Motor neuron (in vitro differentiated cells): ENCODE data around the gene TCEANC2. TPM values are rescaled to one million over a fixed set of nuclear protein-coding genes. Genes with fewer than 3 reads are reported as not detected.
"Not testable (repeated sequence)": the region's sequence is repeated elsewhere in the genome, so short reads cannot be mapped to it uniquely, and the experiment has no call there.

Experiments used
- ATAC-seq, 8 experiments: fragments of 200-7000 bp; cut with Tn5 transposase; replicated peaks in 6 of 8; 2 replicates each; pipeline ENCODE4 v1.8.0; 2021; ENCODE audit warnings: mild to moderate bottlenecking in 8 of 8, moderate library complexity in 8 of 8
- H3K27ac ChIP-seq, 2 donors: fragments of 250-450 bp; sonication (Bioruptor Pico); 2 replicates each; pipeline ENCODE4 v1.9.0; 2021; ENCODE audit warnings: antibody characterized with exemption in 2 of 2, mild to moderate bottlenecking in 2 of 2, moderate library complexity in 1 of 2
- H3K4me1 ChIP-seq, 2 donors: fragments of 250-450 bp; sonication (Bioruptor Pico); replicated peaks in 1 of 2; 2 replicates each; pipeline ENCODE4 v1.6.1; 2021; ENCODE audit warnings: antibody characterized with exemption in 2 of 2, mild to moderate bottlenecking in 2 of 2, moderate library complexity in 1 of 2
- H3K4me3 ChIP-seq, 5 donors: fragments of 250-450 bp; sonication (Bioruptor Pico); 2 replicates each; pipeline ENCODE4 v1.9.0; 2021; ENCODE audit warnings: antibody characterized with exemption in 5 of 5, mild to moderate bottlenecking in 5 of 5, moderate library complexity in 4 of 5
- WGBS, 10 experiments: fragments of 450-650 bp; shearing (Covaris generic); methylation state at CpG; one replicate each; pipeline ENCODE4 v1.0.0; 2022; 5-methylcytosine and 5-hydroxymethylcytosine counted together
- in situ Hi-C, 9 experiments: fragments of 400-800 bp; cut with MboI; loops; one replicate each; pipeline ENCODE4 v1.15.0; 2021; ENCODE audit warnings: low sequenced_read_pairs in 9 of 9, low pct_unique_long_range_greater_than_20kb in 2 of 9; ENCODE audit not compliant: unreplicated experiment in 9 of 9
- total RNA-seq, 8 experiments: library from RNA; unstranded; fragments of 300-600 nt; gene quantifications; 2 replicates each; pipeline versions ENCODE4 v1.2.3 to v1.2.4, GENCODE V29; 2022

The TCEANC2 gene
- total RNA-seq, 8 experiments from 2014 or later, result 3.0 to 10.1 (median 7.4) TPM

DNA sequence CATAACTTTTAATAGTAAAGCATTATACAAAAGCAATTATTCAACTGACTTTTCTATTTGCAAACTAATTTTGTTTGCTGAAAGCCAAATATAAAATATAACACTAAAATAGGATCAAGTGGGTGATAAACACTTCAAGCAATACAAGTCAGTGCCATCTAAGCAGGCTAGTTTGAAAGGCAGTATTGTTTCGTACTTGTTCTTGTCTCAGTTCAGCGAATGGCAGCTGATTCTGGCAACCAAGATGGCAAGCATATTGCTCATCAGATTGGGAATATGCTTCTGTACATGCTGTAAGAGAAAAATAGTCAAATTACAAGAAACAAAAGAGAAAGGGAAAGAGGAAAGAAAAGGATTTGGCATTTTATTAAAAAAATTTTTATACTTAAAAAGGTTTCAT, 7.9 kb upstream of the TCEANC2 start:
- H3K27ac ChIP-seq, result no peak overlapping the region
- 83 to 100% (median 94%) methylated on average over 2 of the region's 2 CpGs for WGBS, 10 experiments
- no peak for ATAC-seq
- in situ Hi-C loops, result no loop called here
- H3K4me1 ChIP-seq, result peaks cover 0 to 10% of the 10 kb centered on the region in 2 donors
- no peak overlapping the region for H3K4me3 ChIP-seq

- no peak for ATAC-seq
- Histone ChIP-seq H3K27ac (no peak overlapping the region), H3K4me1 (peaks cover 0 to 19% of the 10 kb centered on the region in 2 donors), H3K4me3 (no peak overlapping the region)
- in situ Hi-C loops, result no loop called here
- WGBS, 10 experiments, result 39 to 95% (median 83%) methylated on average over 5 to 7 of the region's 7 CpGs
Observed at GRCh38 chr1:54046671-54047383, 6.6 kb upstream of the TCEANC2 start.

DNA sequence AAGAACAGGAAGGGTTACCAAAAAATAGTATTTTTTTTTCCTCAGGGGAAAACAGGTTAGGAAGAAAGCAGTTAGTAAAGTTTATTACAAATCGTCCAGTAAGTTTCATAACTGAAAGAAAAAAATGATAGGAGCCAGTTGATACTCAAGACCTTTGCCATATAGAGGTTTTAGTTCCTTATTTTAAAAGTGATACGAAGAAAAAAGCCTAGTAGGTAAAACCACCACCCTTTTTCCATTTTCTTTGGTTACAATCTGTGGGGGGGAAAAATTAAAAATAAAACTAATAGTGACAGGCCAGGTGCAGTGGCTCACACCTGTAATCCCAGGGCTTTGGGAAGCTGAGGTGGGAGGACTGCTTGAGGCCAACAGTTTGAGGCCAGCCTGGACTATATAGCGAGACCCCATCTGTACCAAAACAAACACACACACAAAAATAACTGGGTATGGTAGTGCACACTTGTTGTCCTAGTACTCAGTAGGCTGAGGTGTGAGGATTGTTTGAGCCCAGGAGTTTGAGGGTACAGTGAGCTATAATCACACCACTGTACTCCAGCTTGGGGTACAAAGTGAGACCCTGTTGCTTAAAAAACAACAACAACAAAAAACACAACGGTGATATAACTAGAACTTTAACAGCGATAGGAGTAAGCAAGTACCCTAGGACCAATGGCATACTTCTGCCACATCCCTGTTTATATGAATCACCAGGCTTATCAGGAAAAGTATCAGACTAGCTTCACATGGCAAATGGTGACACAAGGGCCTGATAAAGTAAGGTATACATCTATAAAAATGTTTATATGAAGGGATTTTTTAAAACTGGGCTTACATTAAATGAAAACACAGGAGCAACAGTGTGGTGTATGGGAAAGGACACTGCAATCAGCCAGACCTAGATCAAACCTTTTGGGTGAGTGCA, 5.8 kb upstream of the TCEANC2 start:
- ATAC-seq, result no peak
- WGBS, 10 experiments, result 67 to 94% (median 79%) methylated on average over 2 to 5 of the region's 5 CpGs

DNA sequence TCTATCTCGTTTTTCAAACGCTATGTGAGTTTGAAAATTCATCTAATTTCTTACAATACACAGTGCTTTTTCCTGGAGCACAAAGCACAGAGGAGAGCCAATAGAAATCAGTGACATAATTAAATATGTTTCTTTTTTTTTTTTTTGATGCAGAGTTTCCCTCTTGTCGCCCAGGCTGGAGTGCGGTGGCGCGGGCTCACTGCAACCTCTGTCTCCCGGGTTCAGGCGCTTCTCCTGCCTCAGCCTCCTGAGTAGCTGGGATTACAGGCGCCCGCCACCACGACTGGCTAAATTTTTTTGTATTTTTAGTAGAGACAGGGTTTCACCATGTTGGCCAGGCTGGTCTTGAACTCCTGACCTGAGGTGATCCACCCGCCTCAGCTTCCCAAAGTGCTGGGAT, 3.0 kb upstream of the TCEANC2 start:
- in situ Hi-C loops, result loop anchor here in 6 of 9 experiments (25.0 kb wide), 3 partner anchors 437 to 762 kb away; partner anchors contain the start of gene TTC22 (in 3 of the 6)

More for the DNA sequence above, 5.8 kb upstream of the TCEANC2 start:
- no peak overlapping the region for H3K4me3 ChIP-seq
- in situ Hi-C loops, result no loop called here
- peaks cover 0 to 19% of the 10 kb centered on the region in 2 donors for H3K4me1 ChIP-seq
- no peak overlapping the region for H3K27ac ChIP-seq

DNA sequence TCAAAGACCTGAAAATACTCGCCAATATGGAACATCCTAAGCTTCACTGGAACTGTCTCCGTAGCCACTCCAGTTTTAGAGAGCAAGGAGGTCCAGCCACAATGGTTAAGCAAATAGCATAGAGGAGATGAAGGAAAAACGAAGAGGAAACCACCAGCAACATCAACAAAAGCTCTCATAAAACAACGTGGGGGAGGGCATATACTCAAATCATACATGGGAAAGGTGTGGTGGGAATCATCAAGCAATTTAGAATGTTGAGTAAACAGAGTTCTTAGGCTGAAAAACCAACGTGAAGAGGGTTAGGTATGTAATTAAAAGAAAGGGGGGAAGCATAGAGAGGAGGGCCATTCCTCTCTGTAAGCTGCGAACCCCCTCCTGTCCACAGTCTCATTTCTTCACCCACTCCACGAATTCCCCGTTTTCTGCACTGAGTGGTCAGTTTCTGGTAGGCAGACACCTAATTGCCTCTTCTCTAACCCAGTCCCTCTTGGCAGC, 1.4 kb upstream of the TCEANC2 start:
- peaks cover 7 to 27% of the 10 kb centered on the region in 2 donors for H3K4me1 ChIP-seq
- H3K27ac ChIP-seq, result peak overlapping the region; percentile 79 to 90
- 0 to 7% (median 3%) methylated on average over 4 to 8 of the region's 8 CpGs for WGBS, 10 experiments
- peak overlapping the region; percentile 60 to 89 (median 76) for H3K4me3 ChIP-seq
- in situ Hi-C loops, result loop anchor here in 6 of 9 experiments (25.0 kb wide), 3 partner anchors 435 to 760 kb away; partner anchors contain the start of gene TTC22 (in 3 of the 6)
- ATAC-seq, result no peak

More for the DNA sequence above, 3.0 kb upstream of the TCEANC2 start:
- WGBS, 10 experiments, result 70 to 100% (median 98%) methylated on average over 3 to 12 of the region's 12 CpGs; no CpG with 5 or more reads in 1 of the 10 experiments
- not testable (repeated sequence) for ATAC-seq, H3K27ac ChIP-seq, H3K4me3 ChIP-seq
- H3K4me1 ChIP-seq, result peaks cover 7 to 27% of the 10 kb centered on the region in 2 donors

GRCh38 chr1:54052431-54052933, 926 bp upstream of the TCEANC2 start:
- peak overlapping the region; percentile 60 to 89 (median 76) for H3K4me3 ChIP-seq
- 0 to 2% (median 0%) methylated on average over 3 to 20 of the region's 23 CpGs; no CpG with 5 or more reads in 2 of the 10 experiments for WGBS, 10 experiments
- H3K4me1 ChIP-seq, result peaks cover 7 to 24% of the 10 kb centered on the region in 2 donors
- peak; percentile 22 to 46 (median 34) for ATAC-seq
- in situ Hi-C loops, result loop anchor here in 6 of 9 experiments (25.0 kb wide), 3 partner anchors 435 to 760 kb away; partner anchors contain the start of gene TTC22 (in 3 of the 6)
- H3K27ac ChIP-seq, result peak overlapping the region; percentile 79 to 90

- ATAC-seq, result peak in 3 of 8 experiments; percentile 0 to 4 (median 3)
- H3K27ac ChIP-seq, result peak overlapping the region; percentile 10 to 38
- in situ Hi-C loops, result loop anchor here in 6 of 9 experiments (25.0 kb wide), 3 partner anchors 433 to 758 kb away; partner anchors contain the start of gene TTC22 (in 3 of the 6)
- WGBS, 10 experiments, result 0 to 35% (median 17%) methylated on average over 2 to 17 of the region's 21 CpGs
- peaks cover 7 to 24% of the 10 kb centered on the region in 2 donors for H3K4me1 ChIP-seq
- H3K4me3 ChIP-seq, result peak overlapping the region; percentile 60 to 89 (median 76)
Observed at GRCh38 chr1:54053745-54054437, 483 bp downstream of the TCEANC2 start.

- Histone ChIP-seq H3K27ac (no peak overlapping the region), H3K4me1 (peaks cover 7 to 20% of the 10 kb centered on the region in 2 donors), H3K4me3 (peak overlapping the region; percentile 60 to 89 (median 76))
- in situ Hi-C loops, result loop anchor here in 6 of 9 experiments (25.0 kb wide), 3 partner anchors 433 to 758 kb away; partner anchors contain the start of gene TTC22 (in 3 of the 6)
- 8 to 100% (median 60%) methylated on average over 1 to 5 of the region's 5 CpGs; no CpG with 5 or more reads in 1 of the 10 experiments for WGBS, 10 experiments
- ATAC-seq, result no peak
Observed at GRCh38 chr1:54054438-54054749, 986 bp downstream of the TCEANC2 start.

DNA sequence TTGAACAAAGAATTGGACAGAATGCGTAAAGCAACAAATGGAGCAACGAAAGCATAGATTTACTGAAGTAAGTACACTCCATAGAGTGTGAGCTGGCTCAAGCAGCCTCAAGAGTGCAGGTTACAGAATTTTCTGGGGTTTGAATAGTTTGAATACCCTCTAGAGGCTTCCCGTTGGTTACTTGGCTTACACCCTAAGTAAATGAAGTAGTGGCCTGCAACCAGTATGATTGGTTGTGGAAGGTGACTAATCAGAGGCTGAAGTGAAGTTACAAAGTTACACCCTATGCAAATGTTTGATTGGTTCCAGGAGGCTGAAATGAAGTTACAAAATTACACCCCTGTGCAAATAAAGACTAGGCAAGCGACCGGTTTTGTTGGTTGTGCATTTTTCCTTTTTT, 10.9 kb downstream of the TCEANC2 start:
- 67 to 100% (median 86%) methylated on average over 2 to 5 of the region's 5 CpGs for WGBS, 10 experiments
- in situ Hi-C loops, result loop anchor here in 6 of 9 experiments (25.0 kb wide), 3 partner anchors 423 to 748 kb away; partner anchors contain the start of gene TTC22 (in 3 of the 6)
- peak in 3 of 8 experiments; percentile 43 to 85 (median 82) for ATAC-seq

GRCh38 chr1:54069791-54070170, 16.4 kb downstream of the TCEANC2 start:
- Histone ChIP-seq H3K4me1 (peaks cover 4 to 13% of the 10 kb centered on the region in 2 donors), H3K4me3 (no peak overlapping the region), H3K27ac (peak overlapping the region in 1 of 2 donors; percentile 24)
- 0 to 33% (median 20%) methylated on average over 1 of the region's 1 CpG; no CpG with 5 or more reads in 3 of the 10 experiments for WGBS, 10 experiments
- ATAC-seq, result peak; percentile 61 to 94 (median 80)
- in situ Hi-C loops, result loop anchor here in 6 of 9 experiments (10.0 to 25.0 kb wide), 4 partner anchors 418 to 743 kb away; partner anchors contain the start of gene TTC22 (in 3 of the 6)

More for the DNA sequence above, 10.9 kb downstream of the TCEANC2 start:
- Histone ChIP-seq H3K4me3 (no peak overlapping the region), H3K4me1 (peaks cover 0 to 2% of the 10 kb centered on the region in 2 donors), H3K27ac (no peak overlapping the region)

GRCh38 chr1:54070171-54070837, 16.9 kb downstream of the TCEANC2 start:
- peak; percentile 82 to 100 (median 91) for ATAC-seq
- H3K4me3 ChIP-seq, result no peak overlapping the region
- in situ Hi-C loops, result loop anchor here in 6 of 9 experiments (10.0 to 25.0 kb wide), 4 partner anchors 417 to 742 kb away; partner anchors contain the start of gene TTC22 (in 3 of the 6)

More at GRCh38 chr1:54070171-54070837, 16.9 kb downstream of the TCEANC2 start:
- 7 to 100% (median 71%) methylated on average over 1 to 2 of the region's 2 CpGs; no CpG with 5 or more reads in 1 of the 10 experiments for WGBS, 10 experiments
- Histone ChIP-seq H3K4me1 (peaks cover 4 to 13% of the 10 kb centered on the region in 2 donors), H3K27ac (peak overlapping the region in 1 of 2 donors; percentile 24)
